Fibroblast of skin of right quadriceps (primary cell): ENCODE data around the gene FKRP.
"Not testable (repeated sequence)": the region's sequence is repeated elsewhere in the genome, so short reads cannot be mapped to it uniquely, and the experiment has no call there.

Source experiments
- DNase-seq: peaks from one replicate; pipeline ENCODE4 v3.0.0-alpha.2; 2013

The FKRP gene

GRCh38 chr19:46745521-46746280 lies at the start of gene FKRP:
TSS of gene FKRP (plus strand) at chr19:46746057. CDS start at chr19:46755451, 9,394 bp downstream.
- DNase-seq, result no peak

- DNase-seq, result no peak
Observed at GRCh38 chr19:46696866-46697203, 49.0 kb upstream of the FKRP start.

- peak; percentile 73 for DNase-seq
Observed at GRCh38 chr19:46697204-46697960, 48.5 kb upstream of the FKRP start.

- no peak for DNase-seq
Observed at GRCh38 chr19:46698395-46699321, 47.2 kb upstream of the FKRP start.

GRCh38 chr19:46700704-46701103 lies 45.2 kb upstream of the FKRP start:
- DNase-seq, result no peak

- peak; percentile 26 for DNase-seq
Observed at GRCh38 chr19:46704379-46705076, 41.3 kb upstream of the FKRP start.

GRCh38 chr19:46710687-46711086 lies 35.2 kb upstream of the FKRP start:
- no peak for DNase-seq

GRCh38 chr19:46712768-46713338 lies 33.0 kb upstream of the FKRP start:
- DNase-seq, result not testable (repeated sequence)

- peak; percentile 80 for DNase-seq
Observed at GRCh38 chr19:46713781-46714443, 31.9 kb upstream of the FKRP start.

GRCh38 chr19:46714444-46715106 lies 31.3 kb upstream of the FKRP start:
- DNase-seq, result no peak

- no peak for DNase-seq
Observed at GRCh38 chr19:46715620-46715974, 30.3 kb upstream of the FKRP start.

- no peak for DNase-seq
Observed at GRCh38 chr19:46715975-46716671, 29.7 kb upstream of the FKRP start.

- DNase-seq, result no peak
Observed at GRCh38 chr19:46716672-46717033, 29.2 kb upstream of the FKRP start.

GRCh38 chr19:46717034-46717715 lies 28.7 kb upstream of the FKRP start, which contains the start of gene PRKD2:
TSS of gene PRKD2 (minus strand) at chr19:46717114. CDS start at chr19:46716370, 744 bp downstream.
- peak; percentile 84 for DNase-seq

- no peak for DNase-seq
Observed at GRCh38 chr19:46717716-46718143, 28.1 kb upstream of the FKRP start.

- DNase-seq, result no peak
Observed at GRCh38 chr19:46718157-46718933, 27.5 kb upstream of the FKRP start.

- no peak for DNase-seq
Observed at GRCh38 chr19:46718934-46719622, 26.8 kb upstream of the FKRP start.
